Ramos (cell line): ENCODE measurements around the gene DNAJC10.
"Not testable (repeated sequence)": the region's sequence is repeated elsewhere in the genome, so short reads cannot be mapped to it uniquely, and the experiment has no call there.

Experiments
- in situ Hi-C: fragments of 300-500 bp; cut with MboI; formaldehyde crosslinking; loops from one replicate; pipeline ENCODE4 v1.14.3; 2022; ENCODE audit warnings: low sequenced_read_pairs; ENCODE audit not compliant: unreplicated experiment

DNAJC10 gene

GRCh38 chr2:182779323-182779722, 63.3 kb downstream of the DNAJC10 start:
- in situ Hi-C loops = no loop called here

GRCh38 chr2:182781099-182781498, 65.0 kb downstream of the DNAJC10 start:
- in situ Hi-C loops = not testable (repeated sequence)

- in situ Hi-C loops = not testable (repeated sequence)
These were observed 66.6 kb downstream of the DNAJC10 start for GRCh38 chr2:182782686-182783085.

- in situ Hi-C loops = no loop called here
These were observed 68.1 kb downstream of the DNAJC10 start for GRCh38 chr2:182784058-182784706.

- in situ Hi-C loops = no loop called here
These were observed 68.7 kb downstream of the DNAJC10 start for GRCh38 chr2:182784777-182785176.

GRCh38 chr2:182792441-182792840, 76.4 kb downstream of the DNAJC10 start:
- in situ Hi-C loops = no loop called here

GRCh38 chr2:182798736-182799135, 82.7 kb downstream of the DNAJC10 start:
- in situ Hi-C loops = no loop called here

- in situ Hi-C loops = no loop called here
These were observed 88.1 kb downstream of the DNAJC10 start for GRCh38 chr2:182804128-182804527.

GRCh38 chr2:182807319-182807718, 91.3 kb downstream of the DNAJC10 start:
- in situ Hi-C loops = no loop called here

GRCh38 chr2:182810087-182810486, 94.0 kb downstream of the DNAJC10 start:
- in situ Hi-C loops = no loop called here

GRCh38 chr2:182814380-182814779, 98.3 kb downstream of the DNAJC10 start:
- in situ Hi-C loops = no loop called here

GRCh38 chr2:182814804-182815203, 98.7 kb downstream of the DNAJC10 start:
- in situ Hi-C loops = no loop called here

GRCh38 chr2:182816866-182817265, 100.8 kb downstream of the DNAJC10 start:
- in situ Hi-C loops = no loop called here

- in situ Hi-C loops = no loop called here
These were observed 101.5 kb downstream of the DNAJC10 start for GRCh38 chr2:182817558-182817957.

GRCh38 chr2:182818501-182818900, 102.4 kb downstream of the DNAJC10 start:
- in situ Hi-C loops = no loop called here

GRCh38 chr2:182818925-182819324, 102.9 kb downstream of the DNAJC10 start:
- in situ Hi-C loops = no loop called here

GRCh38 chr2:182819412-182819811, 103.4 kb downstream of the DNAJC10 start:
- in situ Hi-C loops = no loop called here

GRCh38 chr2:182821182-182821581, 105.1 kb downstream of the DNAJC10 start:
- in situ Hi-C loops = no loop called here

- in situ Hi-C loops = no loop called here
These were observed 106.7 kb downstream of the DNAJC10 start for GRCh38 chr2:182822733-182823132.

GRCh38 chr2:182824056-182824766, 108.2 kb downstream of the DNAJC10 start:
- in situ Hi-C loops = no loop called here

- in situ Hi-C loops = no loop called here
These were observed 108.7 kb downstream of the DNAJC10 start for GRCh38 chr2:182824767-182825158.

GRCh38 chr2:182826064-182826463, 110.0 kb downstream of the DNAJC10 start:
- in situ Hi-C loops = no loop called here
